ENCODE results near the gene CEP112. TPM values are rescaled to one million over a fixed set of nuclear protein-coding genes. Genes with fewer than 3 reads are reported as not detected.

The CEP112 gene
- total RNA-seq, 1 experiment from 2014 or later, result 9.5 TPM

DNA sequence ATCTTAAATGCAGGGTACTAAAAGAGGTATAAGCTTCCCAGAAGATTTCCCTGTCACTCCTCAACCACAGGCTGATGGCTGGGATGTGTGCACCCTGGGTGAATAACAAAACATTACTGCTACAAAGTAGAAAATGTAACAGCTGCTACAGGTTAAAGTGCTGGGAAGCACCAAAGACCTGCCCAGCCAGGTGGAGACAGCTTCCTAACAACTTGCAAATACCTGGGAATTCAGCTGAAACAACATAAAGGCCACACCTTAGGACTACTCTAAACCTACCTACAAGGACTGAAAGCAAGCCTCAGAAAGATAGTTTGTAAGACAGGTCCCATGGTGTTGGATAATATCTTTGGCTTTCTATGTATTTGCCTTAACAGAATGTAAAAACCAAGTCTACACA lies 118.5 kb downstream of the CEP112 start:
- ChIA-PET POLR2A (no interaction called here), CTCF (no interaction called here)
- no peaks in the 10 kb centered on the region for H3K4me1 ChIP-seq (ENCODE audit: control insufficient read depth, insufficient read depth, low read length)
- no peak for TF ChIP-seq TCF7L2 (IDR thresholded peaks at IDR 0.05; ENCODE audit: low read depth, low read length)
- no peak for TF ChIP-seq REST (IDR thresholded peaks at IDR 0.05; ENCODE audit: insufficient read depth in 1 of 2, low read depth in 2 of 2, low read length in 1 of 2)
- TF ChIP-seq, protein P1, sequence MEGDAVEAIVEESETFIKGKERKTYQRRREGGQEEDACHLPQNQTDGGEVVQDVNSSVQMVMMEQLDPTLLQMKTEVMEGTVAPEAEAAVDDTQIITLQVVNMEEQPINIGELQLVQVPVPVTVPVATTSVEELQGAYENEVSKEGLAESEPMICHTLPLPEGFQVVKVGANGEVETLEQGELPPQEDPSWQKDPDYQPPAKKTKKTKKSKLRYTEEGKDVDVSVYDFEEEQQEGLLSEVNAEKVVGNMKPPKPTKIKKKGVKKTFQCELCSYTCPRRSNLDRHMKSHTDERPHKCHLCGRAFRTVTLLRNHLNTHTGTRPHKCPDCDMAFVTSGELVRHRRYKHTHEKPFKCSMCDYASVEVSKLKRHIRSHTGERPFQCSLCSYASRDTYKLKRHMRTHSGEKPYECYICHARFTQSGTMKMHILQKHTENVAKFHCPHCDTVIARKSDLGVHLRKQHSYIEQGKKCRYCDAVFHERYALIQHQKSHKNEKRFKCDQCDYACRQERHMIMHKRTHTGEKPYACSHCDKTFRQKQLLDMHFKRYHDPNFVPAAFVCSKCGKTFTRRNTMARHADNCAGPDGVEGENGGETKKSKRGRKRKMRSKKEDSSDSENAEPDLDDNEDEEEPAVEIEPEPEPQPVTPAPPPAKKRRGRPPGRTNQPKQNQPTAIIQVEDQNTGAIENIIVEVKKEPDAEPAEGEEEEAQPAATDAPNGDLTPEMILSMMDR (IDR thresholded peaks at IDR 0.05), result no peak
- TF ChIP-seq POLR2AphosphoS5 (IDR thresholded peaks at IDR 0.05; ENCODE audit: low read depth, low read length), result no peak
- no peak for TF ChIP-seq SIN3A (IDR thresholded peaks at IDR 0.05; ENCODE audit: borderline replicate concordance, insufficient read depth, low read depth, low read length)
- no peak for ATAC-seq
- no peaks in the 10 kb centered on the region for H3K27me3 ChIP-seq (ENCODE audit: control insufficient read depth, insufficient read depth, low read length)
- no peak overlapping the region for H3K27ac ChIP-seq (ENCODE audit: low read length)
- no peak overlapping the region for H3K4me3 ChIP-seq (ENCODE audit: low read depth in 2 of 2, low read length in 2 of 2)
- DNase-seq (ENCODE audit: low read depth, low spot score), result no peak
- no TSS peak for BruUV-seq (replicated peaks)
- in situ Hi-C loops (cut with HindIII; ENCODE audit: low pct_unique_long_range_greater_than_20kb, low sequenced_read_pairs), result no loop called here
- intact Hi-C loops (cut with micrococcal nuclease; ENCODE audit: unreplicated experiment), result no loop called here
- no peaks in the 10 kb centered on the region for H3K36me3 ChIP-seq (ENCODE audit: control insufficient read depth, insufficient read depth, low read length)
- H3K9me3 ChIP-seq (ENCODE audit: control insufficient read depth, insufficient read depth, low read depth, low read length), result no peaks in the 10 kb centered on the region

DNA sequence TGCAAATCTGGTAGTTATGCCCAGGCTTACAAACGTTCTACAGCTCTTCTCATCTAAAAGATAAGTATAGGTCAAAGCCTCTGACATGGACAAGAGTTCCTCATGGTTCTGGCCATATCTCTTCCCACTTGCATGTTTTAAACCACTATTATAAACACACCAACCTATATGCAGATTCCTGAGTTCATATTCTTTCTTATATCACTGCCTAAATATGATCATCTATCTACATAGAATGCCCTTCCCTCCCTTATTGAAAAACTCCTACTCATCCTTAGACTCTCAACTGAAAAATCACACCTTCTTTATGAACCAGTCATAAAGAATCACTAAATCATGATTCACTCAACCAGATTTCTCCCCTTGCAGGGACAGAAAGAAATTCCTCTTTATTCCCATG lies 128.2 kb downstream of the CEP112 start:
- CTCF ChIA-PET, result no interaction called here
- in situ Hi-C loops (cut with HindIII; ENCODE audit: low pct_unique_long_range_greater_than_20kb, low sequenced_read_pairs), result no loop called here
- ATAC-seq (no peak), DNase-seq (ENCODE audit: low read depth, low spot score) (no peak)
- no peaks in the 10 kb centered on the region for H3K27me3 ChIP-seq (ENCODE audit: control insufficient read depth, insufficient read depth, low read length)
- intact Hi-C loops (cut with micrococcal nuclease; ENCODE audit: unreplicated experiment), result no loop called here
- TF ChIP-seq REST (IDR thresholded peaks at IDR 0.05; ENCODE audit: insufficient read depth in 1 of 2, low read depth in 2 of 2, low read length in 1 of 2) (no peak), TCF7L2 (IDR thresholded peaks at IDR 0.05; ENCODE audit: low read depth, low read length) (no peak), POLR2AphosphoS5 (IDR thresholded peaks at IDR 0.05; ENCODE audit: low read depth, low read length) (no peak), SIN3A (IDR thresholded peaks at IDR 0.05; ENCODE audit: borderline replicate concordance, insufficient read depth, low read depth, low read length) (no peak)
- TF ChIP-seq, protein P1 (IDR thresholded peaks at IDR 0.05), result no peak
- H3K36me3 ChIP-seq (ENCODE audit: control insufficient read depth, insufficient read depth, low read length), result no peaks in the 10 kb centered on the region
- H3K4me3 ChIP-seq (ENCODE audit: low read depth in 2 of 2, low read length in 2 of 2), result no peak overlapping the region
- no TSS peak for BruUV-seq (replicated peaks)
- POLR2A ChIA-PET, result no interaction called here
- H3K4me1 ChIP-seq (ENCODE audit: control insufficient read depth, insufficient read depth, low read length), result no peaks in the 10 kb centered on the region
- H3K27ac ChIP-seq (ENCODE audit: low read length), result no peak overlapping the region
- H3K9me3 ChIP-seq (ENCODE audit: control insufficient read depth, insufficient read depth, low read depth, low read length), result no peaks in the 10 kb centered on the region
